Gastrocnemius medialis (tissue), 4 donors: ENCODE results near the gene URI1.

Experiments
- CTCF ChIP-seq, 5 experiments: fragments of 450-650 bp in 3 of 5; fragments of 200-600 bp in 2 of 5; sonication (generic) in 2 of 5; IDR thresholded peaks in 4 of 5; conservative IDR thresholded peaks in 1 of 5; 1 replicate in 4 of 5; 2 replicates in 1 of 5; pipeline ENCODE4 v1.5.1; 2016 to 2019; ENCODE audit warnings: antibody characterized with exemption in 5 of 5, mild to moderate bottlenecking in 3 of 5, moderate library complexity in 3 of 5
- POLR2A ChIP-seq, 2 donors: fragments of 450-650 bp; IDR thresholded peaks; one replicate each; pipeline ENCODE4 v1.6.1; 2017; ENCODE audit warnings: antibody characterized with exemption in 2 of 2, mild to moderate bottlenecking in 2 of 2, moderate library complexity in 2 of 2

GRCh38 chr19:30053558-30053957, 111.5 kb downstream of the URI1 start:
- TF ChIP-seq CTCF (IDR thresholded peaks at IDR 0.05 in 4 of 5, conservative IDR thresholded peaks at IDR 0.05 in 1 of 5) (no peak), POLR2A (IDR thresholded peaks at IDR 0.05) (no peak)
